Uterus (tissue), 2 donors: ENCODE measurements around the gene NFIA.

Experiments
- POLR2A ChIP-seq, 2 donors: fragments of 450-650 bp; IDR thresholded peaks; one replicate each; pipeline ENCODE4 v1.6.1; 2016; ENCODE audit warnings: antibody characterized with exemption in 2 of 2, mild to moderate bottlenecking in 1 of 2, moderate library complexity in 1 of 2
- TF ChIP-seq, protein P1 (sequence below), 4 experiments: fragments of 200-600 bp in 2 of 4; fragments of 450-650 bp in 2 of 4; sonication (generic) in 2 of 4; IDR thresholded peaks; one replicate each; pipeline ENCODE4 v1.5.1; 2016 to 2019; ENCODE audit warnings: antibody characterized with exemption in 4 of 4, mild to moderate bottlenecking in 2 of 4, moderate library complexity in 1 of 4

DNA sequence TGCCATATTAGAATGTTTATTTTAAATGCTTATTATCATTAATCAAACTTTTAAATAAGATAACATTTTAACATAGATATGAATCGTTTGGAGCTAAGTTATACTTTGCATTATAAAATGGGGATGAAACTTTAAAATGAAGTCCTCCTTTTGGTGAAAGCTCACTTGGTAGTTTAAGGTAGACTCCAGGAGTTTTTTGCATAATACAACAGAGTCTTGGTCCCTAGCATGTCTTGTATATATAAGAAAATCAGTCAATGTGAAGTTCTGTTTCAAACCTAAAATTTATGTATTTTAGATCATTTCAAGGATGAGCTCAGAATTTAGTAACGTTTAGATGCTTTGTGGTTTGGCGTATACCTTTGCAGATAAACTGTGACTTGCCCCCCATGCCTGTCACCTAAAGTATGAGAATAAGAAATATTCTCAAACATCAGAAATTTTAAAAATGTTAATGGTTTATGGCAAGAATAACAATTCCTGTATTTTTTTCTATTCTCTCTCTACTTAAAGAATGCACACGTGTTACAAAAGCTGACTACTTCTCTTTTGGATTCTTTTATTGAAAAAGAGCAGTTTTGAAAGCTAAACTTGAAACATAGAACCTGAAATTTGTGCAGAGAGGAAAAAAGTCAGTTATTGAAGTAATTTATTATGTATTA, 3.8 kb downstream of the NFIA start:
- TF ChIP-seq, protein P1, sequence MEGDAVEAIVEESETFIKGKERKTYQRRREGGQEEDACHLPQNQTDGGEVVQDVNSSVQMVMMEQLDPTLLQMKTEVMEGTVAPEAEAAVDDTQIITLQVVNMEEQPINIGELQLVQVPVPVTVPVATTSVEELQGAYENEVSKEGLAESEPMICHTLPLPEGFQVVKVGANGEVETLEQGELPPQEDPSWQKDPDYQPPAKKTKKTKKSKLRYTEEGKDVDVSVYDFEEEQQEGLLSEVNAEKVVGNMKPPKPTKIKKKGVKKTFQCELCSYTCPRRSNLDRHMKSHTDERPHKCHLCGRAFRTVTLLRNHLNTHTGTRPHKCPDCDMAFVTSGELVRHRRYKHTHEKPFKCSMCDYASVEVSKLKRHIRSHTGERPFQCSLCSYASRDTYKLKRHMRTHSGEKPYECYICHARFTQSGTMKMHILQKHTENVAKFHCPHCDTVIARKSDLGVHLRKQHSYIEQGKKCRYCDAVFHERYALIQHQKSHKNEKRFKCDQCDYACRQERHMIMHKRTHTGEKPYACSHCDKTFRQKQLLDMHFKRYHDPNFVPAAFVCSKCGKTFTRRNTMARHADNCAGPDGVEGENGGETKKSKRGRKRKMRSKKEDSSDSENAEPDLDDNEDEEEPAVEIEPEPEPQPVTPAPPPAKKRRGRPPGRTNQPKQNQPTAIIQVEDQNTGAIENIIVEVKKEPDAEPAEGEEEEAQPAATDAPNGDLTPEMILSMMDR (IDR thresholded peaks at IDR 0.05), result no peak
- no peak for TF ChIP-seq POLR2A (IDR thresholded peaks at IDR 0.05)
